Right cardiac atrium (tissue), 5 donors: ENCODE measurements around the gene HRCT1. TPM values are rescaled to one million over a fixed set of nuclear protein-coding genes. Genes with fewer than 3 reads are reported as not detected.
A peak's percentile ranks its signal among the peaks of the same experiment; 100 is the strongest.

ENCODE experiments used
- ATAC-seq, 2 donors: fragments of 200-7000 bp; cut with Tn5 transposase; one replicate each; pipeline versions ENCODE4 v1.8.0 to v1.9.1; 2020; ENCODE audit warnings: moderate library complexity in 2 of 2, mild to moderate bottlenecking in 1 of 2
- DNase-seq, 3 donors: peaks; one replicate each; pipeline ENCODE4 v3.0.0-alpha.2; 2020
- H3K27ac ChIP-seq: one replicate; pipeline ENCODE4 v1.5.1; 2013; ENCODE audit warnings: mild to moderate bottlenecking, low read length, control low read depth, moderate library complexity
- H3K27me3 ChIP-seq: one replicate; pipeline ENCODE4 v1.6.1; 2013; ENCODE audit not compliant: control insufficient read depth, insufficient read depth
- H3K4me1 ChIP-seq: one replicate; pipeline ENCODE4 v1.6.1; 2013; ENCODE audit warnings: low read length; ENCODE audit not compliant: control insufficient read depth, insufficient read depth
- H3K4me3 ChIP-seq: one replicate; pipeline ENCODE4 v1.5.1; 2013; ENCODE audit warnings: low read length, control low read depth
- H3K9me3 ChIP-seq: one replicate; pipeline ENCODE4 v1.6.1; 2013; ENCODE audit warnings: low read length; ENCODE audit not compliant: control insufficient read depth
- WGBS: extraction: QIAGEN DNeasy Blood & Tissue Kit; methylation state at CpG from one replicate; pipeline ENCODE4 v1.1.7; 2013; 5-methylcytosine and 5-hydroxymethylcytosine counted together
- intact Hi-C, 4 donors: fragments of 100-400 bp; cut with DNase I; formaldehyde crosslinking; loops; one replicate each; pipeline versions ENCODE4 v1.11.0 to v1.14.0; 2022 to 2023
- long read RNA-seq, 4 donors: library from polyadenylated mRNA; unstranded; transcript quantifications; one replicate each; pipeline ENCODE4 v2.0.0, GENCODE V29; 2020 to 2021
- polyA plus RNA-seq: library from polyadenylated mRNA; stranded (reverse); fragments of 200-250 nt; gene quantifications from one replicate; pipeline ENCODE4 v1.2.3, GENCODE V29; 2013
- total RNA-seq, 4 donors: library from RNA; stranded (reverse); fragmentation: NEBNext Ultra II Directional; extraction: Animal tissue kit (Norgen Biotek cat#: 25700); gene quantifications; one replicate each; pipeline ENCODE4 v1.2.1, GENCODE V29; 2021
- donor health status: healthy with polysubstance abuse.
- donor health status: DM: no; HTN: yes; CAD: no.
- donor health status: DM: no; HTN: no; CAD: no.
- donor health status: DM: no; HTN: yes; CAD: no; lungs with severe emphysema.
- donor health status: DM: yes; HTN: yes; CAD: no.

The HRCT1 gene
- total RNA-seq (1 to 10 TPM; 2.0 to 5.9 (median 5.1) TPM), polyA plus RNA-seq (3.3 TPM)
- long read RNA-seq, donor 1, partial matches to known transcripts: 0 of 2 reads
- long read RNA-seq, donor 1, other reads (novel, unspliced or antisense): 0 of 2 reads
- long read RNA-seq, donor 2, partial matches to known transcripts: 0 of 1 reads
- long read RNA-seq, donor 2, other reads (novel, unspliced or antisense): 0 of 1 reads
- long read RNA-seq, donor 3: 0 reads
- long read RNA-seq, donor 4, partial matches to known transcripts: 0 of 3 reads
- long read RNA-seq, donor 4, other reads (novel, unspliced or antisense): 0 of 3 reads

- ATAC-seq: peak; percentile 61 to 76
- Histone ChIP-seq H3K4me3 (peak within 1 kb of the TSS; percentile 2), H3K27ac (peak within 1 kb of the TSS; percentile 97), H3K4me1 (peaks cover 34% of the 10 kb centered on the region), H3K27me3 (no peaks in the 10 kb centered on the region), H3K9me3 (no peaks in the 10 kb centered on the region)
- 40% methylated on average over 29 of the region's 30 CpGs for WGBS
- intact Hi-C loops: loop anchor here in 2 of 4 donors (5.0 to 10.0 kb wide), 2 partner anchors 41 to 119 kb away; no protein-coding TSS in a partner anchor
- DNase-seq: peak; percentile 96 to 97 (median 96)
Measured at GRCh38 chr9:35905912-35906679, at the start of gene HRCT1. Gene HRCT1, plus strand, starts transcription at chr9:35906202. Its CDS starts 86 bp downstream, at chr9:35906288.

GRCh38 chr9:35856206-35856605 lies 49.8 kb upstream of the HRCT1 start:
- 73% methylated on average over 3 of the region's 3 CpGs for WGBS
- Histone ChIP-seq H3K27me3 (no peaks in the 10 kb centered on the region), H3K4me1 (no peaks in the 10 kb centered on the region), H3K4me3 (no peak overlapping the region), H3K9me3 (no peaks in the 10 kb centered on the region), H3K27ac (no peak overlapping the region)
- DNase-seq (no peak), ATAC-seq (no peak)
- intact Hi-C loops: no loop called here

- Histone ChIP-seq H3K27me3 (no peaks in the 10 kb centered on the region), H3K9me3 (no peaks in the 10 kb centered on the region), H3K4me3 (no peak overlapping the region), H3K4me1 (no peaks in the 10 kb centered on the region), H3K27ac (no peak overlapping the region)
- ATAC-seq (no peak), DNase-seq (no peak)
- intact Hi-C loops: no loop called here
- 78% methylated on average over 5 of the region's 5 CpGs for WGBS
Measured at GRCh38 chr9:35856882-35857281, 49.1 kb upstream of the HRCT1 start.

GRCh38 chr9:35858458-35858857 lies 47.5 kb upstream of the HRCT1 start:
- intact Hi-C loops: no loop called here
- peak in 1 of 2 donors; percentile 17 for ATAC-seq
- DNase-seq: no peak
- Histone ChIP-seq H3K4me1 (no peaks in the 10 kb centered on the region), H3K9me3 (no peaks in the 10 kb centered on the region), H3K4me3 (no peak overlapping the region), H3K27me3 (no peaks in the 10 kb centered on the region), H3K27ac (no peak overlapping the region)
- 69% methylated on average over 5 of the region's 5 CpGs for WGBS

GRCh38 chr9:35859310-35859989 lies 46.6 kb upstream of the HRCT1 start:
- DNase-seq: peak; percentile 29 to 66 (median 65)
- Histone ChIP-seq H3K27me3 (no peaks in the 10 kb centered on the region), H3K4me1 (no peaks in the 10 kb centered on the region), H3K27ac (no peak overlapping the region), H3K4me3 (no peak overlapping the region), H3K9me3 (no peaks in the 10 kb centered on the region)
- ATAC-seq: peak; percentile 27 to 42
- WGBS: 58% methylated on average over 16 of the region's 16 CpGs
- intact Hi-C loops: no loop called here

- Histone ChIP-seq H3K9me3 (no peaks in the 10 kb centered on the region), H3K4me1 (no peaks in the 10 kb centered on the region), H3K27me3 (no peaks in the 10 kb centered on the region), H3K27ac (no peak overlapping the region), H3K4me3 (no peak overlapping the region)
- intact Hi-C loops: no loop called here
- ATAC-seq: no peak
- no peak for DNase-seq
- 40% methylated on average over 3 of the region's 3 CpGs for WGBS
Measured at GRCh38 chr9:35859990-35860339, 46.0 kb upstream of the HRCT1 start.

- DNase-seq (no peak), ATAC-seq (no peak)
- H3K4me3 ChIP-seq: no peak overlapping the region
- H3K27ac ChIP-seq: no peak overlapping the region
- 70% methylated on average over 12 of the region's 12 CpGs for WGBS
- H3K9me3 ChIP-seq: no peaks in the 10 kb centered on the region
- H3K4me1 ChIP-seq: no peaks in the 10 kb centered on the region
- H3K27me3 ChIP-seq: no peaks in the 10 kb centered on the region
- intact Hi-C loops: no loop called here
Measured at GRCh38 chr9:35861161-35861897, 44.7 kb upstream of the HRCT1 start.

GRCh38 chr9:35862328-35862727 lies 43.7 kb upstream of the HRCT1 start:
- ATAC-seq (no peak), DNase-seq (no peak)
- Histone ChIP-seq H3K9me3 (no peaks in the 10 kb centered on the region), H3K27ac (no peak overlapping the region), H3K4me1 (no peaks in the 10 kb centered on the region), H3K4me3 (no peak overlapping the region), H3K27me3 (no peaks in the 10 kb centered on the region)
- WGBS: 82% methylated on average over 4 of the region's 4 CpGs
- intact Hi-C loops: no loop called here

GRCh38 chr9:35863583-35863982 lies 42.4 kb upstream of the HRCT1 start:
- no peak for DNase-seq
- Histone ChIP-seq H3K27ac (no peak overlapping the region), H3K9me3 (no peaks in the 10 kb centered on the region), H3K4me3 (no peak overlapping the region), H3K4me1 (no peaks in the 10 kb centered on the region), H3K27me3 (no peaks in the 10 kb centered on the region)
- 71% methylated on average over 8 of the region's 8 CpGs for WGBS
- intact Hi-C loops: no loop called here
- no peak for ATAC-seq

GRCh38 chr9:35864695-35865255 lies 41.2 kb upstream of the HRCT1 start:
- no peak overlapping the region for H3K4me3 ChIP-seq
- ATAC-seq: no peak
- 84% methylated on average over 8 of the region's 8 CpGs for WGBS
- no peaks in the 10 kb centered on the region for H3K4me1 ChIP-seq
- intact Hi-C loops: no loop called here
- no peak overlapping the region for H3K27ac ChIP-seq
- H3K27me3 ChIP-seq: no peaks in the 10 kb centered on the region
- DNase-seq: no peak
- no peaks in the 10 kb centered on the region for H3K9me3 ChIP-seq
